KMS-11 (cell line): Measurements from ENCODE around the gene KCTD1.

Experiments
- H2AFZ ChIP-seq: fragments of 200-600 bp; sonication (generic); 2 replicates; pipeline ENCODE4 v1.6.1; 2016; ENCODE audit warnings: antibody characterized with exemption, mixed run types, low read depth
- H3K27ac ChIP-seq: fragments of 200-600 bp; sonication (generic); 2 replicates; pipeline ENCODE4 v1.6.1; 2016; ENCODE audit warnings: mild to moderate bottlenecking, mixed run types
- H3K27me3 ChIP-seq: fragments of 200-600 bp; sonication (generic); 2 replicates; pipeline ENCODE4 v1.6.1; 2017; ENCODE audit warnings: mild to moderate bottlenecking, low read depth, mixed run types, moderate library complexity; ENCODE audit not compliant: insufficient read depth
- H3K36me3 ChIP-seq: fragments of 200-600 bp; sonication (generic); 2 replicates; pipeline ENCODE4 v1.6.1; 2017; ENCODE audit warnings: mild to moderate bottlenecking, mixed run types; ENCODE audit not compliant: insufficient read depth
- H3K4me1 ChIP-seq: fragments of 200-600 bp; sonication (generic); 2 replicates; pipeline ENCODE4 v1.6.1; 2016; ENCODE audit warnings: mild to moderate bottlenecking, low read depth, mixed run types; ENCODE audit not compliant: poor library complexity, severe bottlenecking
- H3K4me2 ChIP-seq: fragments of 200-600 bp; sonication (generic); 2 replicates; pipeline ENCODE4 v1.7.0; 2016; ENCODE audit warnings: mild to moderate bottlenecking, mixed run types
- H3K4me3 ChIP-seq: fragments of 200-600 bp; sonication (generic); IDR thresholded peaks from 2 replicates; pipeline ENCODE4 v1.6.1; 2017; ENCODE audit warnings: low read depth, low read length, mixed read lengths; ENCODE audit not compliant: insufficient read depth
- H3K79me2 ChIP-seq: fragments of 200-600 bp; sonication (generic); 2 replicates; pipeline ENCODE4 v1.6.1; 2016; ENCODE audit warnings: low read depth, mixed run types; ENCODE audit not compliant: insufficient read depth
- H3K9ac ChIP-seq: fragments of 200-600 bp; sonication (generic); 2 replicates; pipeline ENCODE4 v1.6.1; 2016; ENCODE audit warnings: mild to moderate bottlenecking, mixed run types
- H4K20me1 ChIP-seq: fragments of 200-600 bp; sonication (generic); 2 replicates; pipeline ENCODE4 v1.6.1; 2016; ENCODE audit warnings: mild to moderate bottlenecking, mixed run types; ENCODE audit not compliant: insufficient read depth
- TF ChIP-seq, protein P1 (sequence below): fragments of 200-600 bp; sonication (generic); conservative IDR thresholded peaks from 2 replicates; pipeline ENCODE4 v1.6.1; 2017; ENCODE audit warnings: low read depth, mild to moderate bottlenecking, antibody characterized with exemption, low read length, moderate library complexity, mixed read lengths

KCTD1 gene

DNA sequence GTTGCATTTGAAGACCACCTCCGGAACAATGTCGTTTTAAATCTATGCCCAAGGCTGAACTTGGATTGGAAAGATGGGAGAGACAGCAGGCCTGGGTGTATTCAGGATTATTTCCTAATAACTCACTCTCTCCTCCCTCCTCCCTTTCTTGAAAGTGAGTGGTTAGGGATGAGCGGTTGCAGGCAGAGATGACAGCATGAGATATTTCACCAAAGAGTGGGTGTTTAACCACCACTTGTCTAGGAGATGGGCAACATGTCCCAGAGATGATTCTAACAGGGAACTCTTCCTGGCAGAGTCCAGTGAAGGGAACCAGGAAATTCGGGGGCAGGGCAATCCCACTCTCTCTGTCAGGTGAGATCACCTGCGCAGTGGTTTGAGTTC, 123.2 kb downstream of the KCTD1 start:
- H3K4me1 ChIP-seq, result peaks cover 13% of the 10 kb centered on the region
- H3K79me2 ChIP-seq, result no peaks in the 10 kb centered on the region
- TF ChIP-seq, protein P1, sequence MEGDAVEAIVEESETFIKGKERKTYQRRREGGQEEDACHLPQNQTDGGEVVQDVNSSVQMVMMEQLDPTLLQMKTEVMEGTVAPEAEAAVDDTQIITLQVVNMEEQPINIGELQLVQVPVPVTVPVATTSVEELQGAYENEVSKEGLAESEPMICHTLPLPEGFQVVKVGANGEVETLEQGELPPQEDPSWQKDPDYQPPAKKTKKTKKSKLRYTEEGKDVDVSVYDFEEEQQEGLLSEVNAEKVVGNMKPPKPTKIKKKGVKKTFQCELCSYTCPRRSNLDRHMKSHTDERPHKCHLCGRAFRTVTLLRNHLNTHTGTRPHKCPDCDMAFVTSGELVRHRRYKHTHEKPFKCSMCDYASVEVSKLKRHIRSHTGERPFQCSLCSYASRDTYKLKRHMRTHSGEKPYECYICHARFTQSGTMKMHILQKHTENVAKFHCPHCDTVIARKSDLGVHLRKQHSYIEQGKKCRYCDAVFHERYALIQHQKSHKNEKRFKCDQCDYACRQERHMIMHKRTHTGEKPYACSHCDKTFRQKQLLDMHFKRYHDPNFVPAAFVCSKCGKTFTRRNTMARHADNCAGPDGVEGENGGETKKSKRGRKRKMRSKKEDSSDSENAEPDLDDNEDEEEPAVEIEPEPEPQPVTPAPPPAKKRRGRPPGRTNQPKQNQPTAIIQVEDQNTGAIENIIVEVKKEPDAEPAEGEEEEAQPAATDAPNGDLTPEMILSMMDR, result no peak
- H3K4me3 ChIP-seq, result no peak overlapping the region
- H3K9ac ChIP-seq, result no peak overlapping the region
- no peak overlapping the region for H3K4me2 ChIP-seq
- H3K36me3 ChIP-seq, result no peaks in the 10 kb centered on the region
- H4K20me1 ChIP-seq, result no peaks in the 10 kb centered on the region
- no peaks in the 10 kb centered on the region for H3K27me3 ChIP-seq
- H3K27ac ChIP-seq, result no peak overlapping the region
- no peak overlapping the region for H2AFZ ChIP-seq

DNA sequence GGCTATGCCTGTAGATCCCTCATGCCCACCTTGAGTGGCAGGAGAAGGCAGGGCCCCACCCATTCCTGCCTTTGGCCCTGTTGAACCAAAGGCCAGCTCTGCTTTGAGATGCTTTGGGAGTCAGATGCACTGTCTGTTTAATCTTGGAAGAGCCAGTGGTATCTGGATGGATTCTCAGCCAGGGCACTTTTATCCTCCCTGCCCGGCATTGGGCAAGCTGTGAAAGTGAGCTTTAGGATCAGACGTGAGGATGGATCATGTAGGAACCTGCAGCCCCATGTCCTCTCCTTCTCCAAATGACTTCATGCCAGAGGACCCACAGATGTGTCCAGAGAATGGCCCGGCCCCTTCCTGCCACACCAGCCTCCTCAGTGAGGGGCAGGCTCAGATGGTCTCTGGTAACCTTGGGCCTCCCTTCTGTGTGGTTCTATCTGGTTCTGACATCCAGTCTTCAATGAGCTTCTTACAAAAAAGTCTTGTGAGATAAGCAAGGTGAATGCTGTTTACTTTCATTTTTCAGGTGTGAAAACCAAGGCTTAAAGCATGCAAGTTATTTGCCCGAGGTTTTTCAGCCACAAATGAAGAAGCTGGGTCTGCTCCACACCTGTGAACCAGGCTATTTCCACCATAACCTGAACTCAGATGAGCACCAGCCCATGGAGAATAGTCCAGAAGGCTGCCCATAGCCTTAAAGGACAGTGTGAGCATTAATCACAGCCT, 123.8 kb downstream of the KCTD1 start:
- Histone ChIP-seq H3K4me3 (no peak overlapping the region), H3K27ac (no peak overlapping the region), H3K9ac (no peak overlapping the region), H3K4me1 (peaks cover 17% of the 10 kb centered on the region), H2AFZ (no peak overlapping the region), H4K20me1 (no peaks in the 10 kb centered on the region), H3K36me3 (no peaks in the 10 kb centered on the region), H3K27me3 (no peaks in the 10 kb centered on the region), H3K79me2 (no peaks in the 10 kb centered on the region), H3K4me2 (no peak overlapping the region)
- TF ChIP-seq, protein P1, result no peak

DNA sequence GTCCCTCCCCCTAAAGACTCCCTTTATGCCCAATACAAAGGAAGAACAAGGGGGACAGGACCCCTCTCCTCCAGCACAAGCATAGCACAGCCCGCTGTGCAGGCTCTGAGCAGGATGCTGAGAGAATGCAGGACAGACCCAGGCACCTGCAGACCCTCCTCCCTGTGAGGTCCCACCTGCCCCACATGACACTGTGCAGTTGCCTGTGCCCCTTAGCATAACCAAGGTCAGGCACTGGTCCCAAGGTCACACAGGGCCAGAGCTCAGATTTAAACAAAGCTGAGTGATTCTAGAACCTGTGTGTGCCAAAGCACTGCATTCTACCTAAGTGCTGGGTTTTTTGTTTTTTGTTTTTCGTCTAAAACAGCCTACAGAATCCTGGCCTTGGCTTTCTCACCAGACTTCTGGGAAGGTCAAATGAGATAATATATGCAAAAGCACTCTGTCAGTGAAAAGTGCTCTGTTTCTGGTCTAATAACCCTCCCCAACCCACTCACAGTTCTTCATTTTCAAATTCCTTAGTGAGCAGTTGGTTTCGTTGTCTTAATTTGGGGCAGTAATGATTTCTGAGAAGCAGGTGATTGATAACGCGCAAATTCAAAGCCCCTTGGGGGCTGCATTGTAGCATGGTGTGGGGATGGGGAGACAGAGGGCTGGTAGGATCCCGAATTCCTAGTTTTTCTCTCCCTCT, 125.7 kb downstream of the KCTD1 start:
- no peaks in the 10 kb centered on the region for H3K27me3 ChIP-seq
- no peak overlapping the region for H2AFZ ChIP-seq
- no peak overlapping the region for H3K9ac ChIP-seq
- H3K36me3 ChIP-seq, result no peaks in the 10 kb centered on the region
- H3K4me2 ChIP-seq, result no peak overlapping the region
- no peaks in the 10 kb centered on the region for H4K20me1 ChIP-seq
- peaks cover 17% of the 10 kb centered on the region for H3K4me1 ChIP-seq
- H3K27ac ChIP-seq, result no peak overlapping the region
- TF ChIP-seq, protein P1, result no peak
- H3K4me3 ChIP-seq, result no peak overlapping the region
- H3K79me2 ChIP-seq, result no peaks in the 10 kb centered on the region

DNA sequence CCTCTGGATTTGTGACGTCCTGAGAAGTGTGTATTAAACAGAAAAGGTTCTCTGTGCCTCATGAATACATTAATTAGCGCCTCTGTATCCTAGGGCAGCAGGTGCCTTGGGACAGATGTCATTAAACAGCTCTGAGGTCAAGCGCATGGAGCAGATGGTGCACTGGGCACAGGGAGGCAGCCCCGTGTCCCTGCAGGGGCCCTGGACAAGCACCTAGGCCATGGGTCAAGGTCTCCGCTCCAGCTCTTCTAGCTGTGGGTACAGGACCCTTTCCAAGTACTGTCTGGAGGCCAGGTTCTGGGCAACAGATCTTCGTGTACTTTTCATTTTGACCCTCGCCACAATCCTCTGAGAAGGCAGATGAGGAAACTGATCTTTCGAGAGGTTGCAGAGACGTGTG, 126.4 kb downstream of the KCTD1 start:
- TF ChIP-seq, protein P1, result no peak
- H3K9ac ChIP-seq, result no peak overlapping the region
- no peak overlapping the region for H2AFZ ChIP-seq
- H3K79me2 ChIP-seq, result no peaks in the 10 kb centered on the region
- peaks cover 17% of the 10 kb centered on the region for H3K4me1 ChIP-seq
- H3K27ac ChIP-seq, result no peak overlapping the region
- H3K4me3 ChIP-seq, result no peak overlapping the region
- no peaks in the 10 kb centered on the region for H3K27me3 ChIP-seq
- no peaks in the 10 kb centered on the region for H4K20me1 ChIP-seq
- no peaks in the 10 kb centered on the region for H3K36me3 ChIP-seq
- H3K4me2 ChIP-seq, result no peak overlapping the region
